ENCODE results near the gene STAT1.

The STAT1 gene

DNA sequence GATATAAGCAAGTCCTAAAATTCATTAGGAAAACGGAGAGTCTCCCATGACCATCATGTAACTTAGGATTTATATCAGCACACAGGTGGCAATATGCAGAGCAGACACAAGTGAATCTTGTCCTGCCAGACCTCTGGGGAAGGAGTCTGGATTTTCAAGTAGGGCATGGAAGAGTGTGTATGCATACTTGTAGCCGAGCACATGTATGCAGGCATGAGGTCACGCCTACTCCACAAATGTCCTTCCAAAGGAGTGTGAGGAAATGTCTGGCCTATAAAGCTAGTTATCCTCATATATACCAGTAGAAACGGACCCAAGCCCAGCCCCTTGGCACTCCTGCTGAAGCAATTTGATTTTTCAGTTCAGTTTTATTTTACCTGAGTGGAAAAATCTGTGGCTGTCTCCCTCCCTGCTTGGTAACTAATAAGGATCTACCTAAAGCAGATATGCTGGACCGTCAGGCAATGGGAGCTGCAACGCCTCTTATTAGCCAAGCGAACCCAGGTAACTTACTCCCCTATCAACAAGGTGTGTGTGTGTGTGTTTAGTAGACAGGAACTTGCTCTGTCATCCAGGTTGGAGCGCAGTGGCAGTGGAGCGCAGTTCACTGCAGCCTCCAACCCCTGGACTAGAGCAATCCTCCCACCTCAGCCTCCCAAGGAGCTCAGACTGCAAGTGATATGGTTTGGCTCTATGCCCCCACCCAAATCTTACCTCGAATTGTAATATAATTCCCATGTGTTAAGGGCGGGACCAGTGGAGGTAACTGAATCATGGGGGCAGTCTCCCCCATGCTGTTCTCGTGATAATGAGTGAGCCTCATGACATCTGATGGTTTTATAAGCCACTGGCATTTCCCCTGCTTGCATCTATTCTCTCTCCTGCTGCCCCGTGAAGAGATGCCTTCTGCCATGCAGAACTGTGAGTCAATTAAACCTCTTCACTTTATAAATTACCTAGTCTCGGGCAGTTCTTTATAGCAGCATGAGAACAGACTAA lies 2.8 kb downstream of the STAT1 start:
- Histone ChIP-seq H4K5ac (ENCODE audit: low read length) (no peak overlapping the region), H4K8ac (ENCODE audit: low read depth, low read length) (no peak overlapping the region), H3K56ac (ENCODE audit: low read length) (peak overlapping the region; percentile 5), H3K79me1 (ENCODE audit: low read length) (peaks cover 3% of the 10 kb centered on the region), H2BK120ac (ENCODE audit: low read depth, low read length) (no peak overlapping the region), H2BK15ac (replicated peaks; ENCODE audit: low read depth) (no peak overlapping the region), H3K27ac (ENCODE audit: low read depth, low read length) (no peak overlapping the region), H2BK5ac (ENCODE audit: low read length) (no peak overlapping the region), H3K4me3 (ENCODE audit: low read length) (no peak overlapping the region), H3K79me2 (ENCODE audit: control insufficient read depth, insufficient read depth, low read length) (peaks cover 2% of the 10 kb centered on the region), H3K36me3 (ENCODE audit: control insufficient read depth, insufficient read depth, low read length) (peaks cover 2% of the 10 kb centered on the region), H3K18ac (ENCODE audit: low read length) (no peak overlapping the region), H3K23ac (ENCODE audit: low read length) (no peak overlapping the region), H3K4ac (ENCODE audit: low read depth, low read length) (no peak overlapping the region), H3K9ac (ENCODE audit: low read length) (no peak overlapping the region), H2AK5ac (ENCODE audit: low read length) (no peak overlapping the region), H3K4me2 (ENCODE audit: low read length) (no peak overlapping the region), H3K4me1 (ENCODE audit: control insufficient read depth, low read depth, low read length) (peaks cover 2% of the 10 kb centered on the region), H3K27me3 (ENCODE audit: insufficient read depth, low read length, poor library complexity) (no peaks in the 10 kb centered on the region)
- DNase-seq: no peak
- no CpG with 5 or more reads among the region's 14 CpGs for WGBS (ENCODE audit: extremely low coverage, insufficient coverage, low lambda C conversion rate)

DNA sequence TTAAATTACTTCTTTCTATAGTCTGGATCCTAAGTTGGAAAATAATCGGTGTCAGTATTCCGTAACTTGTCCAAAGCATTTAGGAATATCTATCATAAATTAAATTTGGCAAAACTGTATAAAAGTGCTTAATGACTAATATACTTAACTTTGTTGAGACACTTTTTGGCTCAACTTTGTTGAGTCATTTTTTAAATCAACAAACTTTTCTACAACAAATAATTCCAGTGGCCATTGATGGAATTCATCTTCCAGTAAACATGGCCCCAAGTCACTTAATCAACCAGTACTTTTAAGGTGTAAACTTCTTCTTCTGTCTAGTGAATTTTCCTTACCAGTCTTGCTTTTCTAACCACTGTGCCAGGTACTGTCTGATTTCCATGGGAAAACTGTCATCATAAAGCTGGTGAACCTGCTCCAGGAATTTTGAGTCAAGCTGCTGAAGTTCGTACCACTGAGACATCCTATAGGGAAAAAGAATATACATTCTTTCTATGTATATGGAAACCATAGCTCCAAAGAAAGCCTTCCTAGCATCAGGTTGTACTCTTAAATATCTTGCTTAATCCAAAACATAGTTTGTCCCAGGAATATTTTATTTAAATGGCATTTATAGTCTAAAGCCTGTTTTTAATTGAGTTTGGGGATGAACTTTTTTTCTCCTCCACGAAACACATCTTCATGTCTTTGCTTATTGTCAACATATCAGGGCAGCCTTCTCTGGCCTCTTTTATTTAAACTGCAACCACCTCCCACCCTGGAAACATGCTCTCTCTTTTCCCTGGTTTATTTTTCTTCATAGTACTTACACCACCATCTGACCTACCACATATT lies 4.2 kb downstream of the STAT1 start:
- H3K23ac ChIP-seq (ENCODE audit: low read length): no peak overlapping the region
- WGBS (ENCODE audit: extremely low coverage, insufficient coverage, low lambda C conversion rate): no CpG with 5 or more reads among the region's 4 CpGs
- H4K5ac ChIP-seq (ENCODE audit: low read length): no peak overlapping the region
- H3K27ac ChIP-seq (ENCODE audit: low read depth, low read length): no peak overlapping the region
- H3K4me1 ChIP-seq (ENCODE audit: control insufficient read depth, low read depth, low read length): peaks cover 2% of the 10 kb centered on the region
- H2BK5ac ChIP-seq (ENCODE audit: low read length): no peak overlapping the region
- no peak for DNase-seq
- H3K4ac ChIP-seq (ENCODE audit: low read depth, low read length): no peak overlapping the region
- peaks cover 3% of the 10 kb centered on the region for H3K79me1 ChIP-seq (ENCODE audit: low read length)
- no peak overlapping the region for H3K18ac ChIP-seq (ENCODE audit: low read length)
- no peaks in the 10 kb centered on the region for H3K27me3 ChIP-seq (ENCODE audit: insufficient read depth, low read length, poor library complexity)
- H3K36me3 ChIP-seq (ENCODE audit: control insufficient read depth, insufficient read depth, low read length): peaks cover 2% of the 10 kb centered on the region
- H2AK5ac ChIP-seq (ENCODE audit: low read length): no peak overlapping the region
- no peak overlapping the region for H2BK120ac ChIP-seq (ENCODE audit: low read depth, low read length)
- H3K56ac ChIP-seq (ENCODE audit: low read length): no peak overlapping the region
- H4K8ac ChIP-seq (ENCODE audit: low read depth, low read length): no peak overlapping the region
- no peak overlapping the region for H2BK15ac ChIP-seq (replicated peaks; ENCODE audit: low read depth)
- no peak overlapping the region for H3K9ac ChIP-seq (ENCODE audit: low read length)
- no peak overlapping the region for H3K4me3 ChIP-seq (ENCODE audit: low read length)
- peaks cover 2% of the 10 kb centered on the region for H3K79me2 ChIP-seq (ENCODE audit: control insufficient read depth, insufficient read depth, low read length)
- no peak overlapping the region for H3K4me2 ChIP-seq (ENCODE audit: low read length)

DNA sequence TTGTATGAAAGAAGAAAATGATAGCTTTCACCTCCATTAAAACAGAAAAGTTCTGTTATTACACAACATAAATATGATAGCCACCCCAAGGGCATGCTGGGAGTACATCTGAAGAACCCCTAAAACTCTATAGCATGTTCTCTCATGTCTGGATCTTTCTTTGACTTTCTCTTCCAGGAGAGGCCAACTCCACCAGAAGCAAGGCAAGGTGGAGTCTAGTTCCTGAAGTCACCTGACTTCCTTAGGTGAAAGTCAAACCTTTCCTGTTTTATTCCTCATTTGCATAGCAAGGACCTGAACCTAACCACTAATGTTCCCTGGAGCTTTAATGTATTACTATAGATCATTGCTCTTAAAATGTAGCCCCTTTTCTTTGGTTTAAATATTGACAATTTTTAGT lies 5.7 kb downstream of the STAT1 start:
- H3K79me1 ChIP-seq (ENCODE audit: low read length): peaks cover 2% of the 10 kb centered on the region
- H3K4me2 ChIP-seq (ENCODE audit: low read length): no peak overlapping the region
- H3K4ac ChIP-seq (ENCODE audit: low read depth, low read length): no peak overlapping the region
- no peaks in the 10 kb centered on the region for H3K4me1 ChIP-seq (ENCODE audit: control insufficient read depth, low read depth, low read length)
- peaks cover 2% of the 10 kb centered on the region for H3K36me3 ChIP-seq (ENCODE audit: control insufficient read depth, insufficient read depth, low read length)
- no peak overlapping the region for H3K27ac ChIP-seq (ENCODE audit: low read depth, low read length)
- H2BK15ac ChIP-seq (replicated peaks; ENCODE audit: low read depth): no peak overlapping the region
- no peak overlapping the region for H3K56ac ChIP-seq (ENCODE audit: low read length)
- H2BK5ac ChIP-seq (ENCODE audit: low read length): no peak overlapping the region
- no peak overlapping the region for H3K4me3 ChIP-seq (ENCODE audit: low read length)
- no peak overlapping the region for H3K18ac ChIP-seq (ENCODE audit: low read length)
- no peak overlapping the region for H2AK5ac ChIP-seq (ENCODE audit: low read length)
- no peak overlapping the region for H4K8ac ChIP-seq (ENCODE audit: low read depth, low read length)
- no peak overlapping the region for H4K5ac ChIP-seq (ENCODE audit: low read length)
- H3K79me2 ChIP-seq (ENCODE audit: control insufficient read depth, insufficient read depth, low read length): no peaks in the 10 kb centered on the region
- H3K9ac ChIP-seq (ENCODE audit: low read length): no peak overlapping the region
- DNase-seq: no peak
- no peak overlapping the region for H2BK120ac ChIP-seq (ENCODE audit: low read depth, low read length)
- no peaks in the 10 kb centered on the region for H3K27me3 ChIP-seq (ENCODE audit: insufficient read depth, low read length, poor library complexity)
- no peak overlapping the region for H3K23ac ChIP-seq (ENCODE audit: low read length)

DNA sequence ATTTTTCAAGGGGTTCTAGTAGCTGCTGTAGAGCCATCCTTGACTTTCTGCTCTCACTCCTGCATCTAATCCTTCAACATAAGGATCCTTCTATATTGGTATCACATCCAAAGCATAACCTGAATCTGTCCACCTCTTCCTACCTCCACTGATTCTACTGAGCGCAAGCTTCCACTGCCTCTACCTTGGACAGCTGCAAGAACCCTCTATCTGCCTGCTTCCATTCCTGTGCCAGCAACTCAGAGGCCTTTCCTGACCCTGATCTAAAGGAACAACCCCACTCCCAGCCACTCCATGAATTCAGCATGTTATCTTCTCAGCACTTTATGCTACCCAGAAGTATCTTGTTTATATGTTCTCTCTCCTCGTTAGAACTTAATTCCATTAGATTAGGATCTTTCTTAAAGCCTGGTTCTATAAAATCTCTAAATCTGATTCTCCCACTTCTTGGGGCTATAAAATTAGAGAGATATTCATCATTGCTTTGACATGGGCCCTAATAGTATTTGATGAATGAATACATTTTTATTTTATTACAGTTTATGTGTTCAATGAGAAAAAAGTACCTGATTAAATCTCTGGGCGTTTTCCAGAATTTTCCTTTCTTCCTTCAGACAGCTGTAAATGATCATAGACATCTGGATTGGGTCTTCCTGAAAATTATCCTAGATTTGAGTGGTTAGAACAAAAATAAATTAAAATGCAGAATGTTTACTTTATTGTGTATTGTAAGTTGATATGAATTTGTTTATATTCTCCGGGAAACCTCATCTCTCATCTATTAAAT lies 6.8 kb downstream of the STAT1 start:
- Histone ChIP-seq H2BK120ac (ENCODE audit: low read depth, low read length) (no peak overlapping the region), H3K9ac (ENCODE audit: low read length) (no peak overlapping the region), H3K18ac (ENCODE audit: low read length) (no peak overlapping the region), H3K36me3 (ENCODE audit: control insufficient read depth, insufficient read depth, low read length) (peaks cover 5% of the 10 kb centered on the region), H2BK5ac (ENCODE audit: low read length) (no peak overlapping the region), H4K5ac (ENCODE audit: low read length) (no peak overlapping the region), H3K79me2 (ENCODE audit: control insufficient read depth, insufficient read depth, low read length) (no peaks in the 10 kb centered on the region), H3K27ac (ENCODE audit: low read depth, low read length) (no peak overlapping the region), H2AK5ac (ENCODE audit: low read length) (no peak overlapping the region), H3K4me1 (ENCODE audit: control insufficient read depth, low read depth, low read length) (no peaks in the 10 kb centered on the region), H3K4me3 (ENCODE audit: low read length) (no peak overlapping the region), H3K56ac (ENCODE audit: low read length) (no peak overlapping the region), H2BK15ac (replicated peaks; ENCODE audit: low read depth) (no peak overlapping the region), H3K4ac (ENCODE audit: low read depth, low read length) (no peak overlapping the region), H3K23ac (ENCODE audit: low read length) (no peak overlapping the region), H4K8ac (ENCODE audit: low read depth, low read length) (no peak overlapping the region), H3K27me3 (ENCODE audit: insufficient read depth, low read length, poor library complexity) (no peaks in the 10 kb centered on the region), H3K79me1 (ENCODE audit: low read length) (no peaks in the 10 kb centered on the region), H3K4me2 (ENCODE audit: low read length) (no peak overlapping the region)
- DNase-seq: no peak
- WGBS (ENCODE audit: extremely low coverage, insufficient coverage, low lambda C conversion rate): no CpG with 5 or more reads among the region's 4 CpGs

DNA sequence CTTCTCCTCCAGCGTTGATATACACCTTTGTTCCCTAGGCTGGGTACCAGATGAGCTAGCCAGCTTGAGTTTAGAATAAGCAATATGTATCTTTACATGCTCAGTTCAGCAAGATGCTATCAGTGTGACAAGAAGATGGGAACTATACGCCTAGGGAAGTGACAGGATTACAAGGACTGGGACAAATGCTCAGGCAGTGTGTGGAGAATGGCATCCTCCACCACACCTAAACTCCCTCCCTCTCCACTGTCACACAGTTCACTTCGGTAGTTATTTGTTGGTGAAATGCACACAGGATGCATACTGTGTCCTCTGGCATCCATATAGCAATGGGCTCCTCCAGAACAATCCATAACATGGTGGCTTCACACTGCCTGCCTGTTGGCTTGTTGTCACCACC lies 7.7 kb downstream of the STAT1 start:
- Histone ChIP-seq H3K4ac (ENCODE audit: low read depth, low read length) (no peak overlapping the region), H3K36me3 (ENCODE audit: control insufficient read depth, insufficient read depth, low read length) (peaks cover 5% of the 10 kb centered on the region), H3K79me1 (ENCODE audit: low read length) (no peaks in the 10 kb centered on the region), H2BK15ac (replicated peaks; ENCODE audit: low read depth) (no peak overlapping the region), H2BK5ac (ENCODE audit: low read length) (no peak overlapping the region), H4K5ac (ENCODE audit: low read length) (no peak overlapping the region), H3K27me3 (ENCODE audit: insufficient read depth, low read length, poor library complexity) (no peaks in the 10 kb centered on the region), H3K4me2 (ENCODE audit: low read length) (no peak overlapping the region), H3K79me2 (ENCODE audit: control insufficient read depth, insufficient read depth, low read length) (no peaks in the 10 kb centered on the region), H3K56ac (ENCODE audit: low read length) (no peak overlapping the region), H3K18ac (ENCODE audit: low read length) (no peak overlapping the region), H2BK120ac (ENCODE audit: low read depth, low read length) (no peak overlapping the region), H3K4me1 (ENCODE audit: control insufficient read depth, low read depth, low read length) (no peaks in the 10 kb centered on the region), H2AK5ac (ENCODE audit: low read length) (no peak overlapping the region), H3K9ac (ENCODE audit: low read length) (no peak overlapping the region), H3K27ac (ENCODE audit: low read depth, low read length) (no peak overlapping the region), H3K23ac (ENCODE audit: low read length) (no peak overlapping the region), H3K4me3 (ENCODE audit: low read length) (no peak overlapping the region), H4K8ac (ENCODE audit: low read depth, low read length) (no peak overlapping the region)
- DNase-seq: no peak
- no CpG with 5 or more reads among the region's 3 CpGs for WGBS (ENCODE audit: extremely low coverage, insufficient coverage, low lambda C conversion rate)
